ENCODE measurements around the gene EDRF1. TPM values are rescaled to one million over a fixed set of nuclear protein-coding genes. Genes with fewer than 3 reads are reported as not detected.

The EDRF1 gene
- total RNA-seq, 1 experiment from 2014 or later: 49.2 TPM

DNA sequence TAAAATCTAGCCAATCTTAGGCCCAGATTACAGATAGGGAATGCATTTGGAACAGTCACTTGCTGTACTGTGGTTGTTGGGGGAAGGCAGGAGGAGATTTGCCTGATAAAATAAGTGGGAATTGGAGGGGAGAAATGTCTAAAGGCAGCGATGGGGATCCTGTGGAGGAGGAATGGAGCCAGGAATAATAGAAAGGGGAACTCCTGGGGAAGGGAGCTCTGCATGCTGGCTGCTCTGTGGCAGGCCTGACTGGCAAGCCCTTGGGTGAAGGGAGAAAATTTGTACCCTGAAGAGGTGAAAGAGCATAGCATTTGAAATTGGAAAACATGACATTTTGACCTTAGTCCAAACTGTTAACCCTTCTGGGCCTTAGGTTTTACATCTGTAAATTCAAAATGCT is 42.5 kb downstream of the EDRF1 start:
- intact Hi-C loops (cut with micrococcal nuclease): no loop called here
- no peaks in the 10 kb centered on the region for H4K20me1 ChIP-seq (ENCODE audit: insufficient read depth)
- H3K36me3 ChIP-seq (ENCODE audit: control insufficient read depth in 1 of 2, insufficient read depth in 2 of 2, low read length in 2 of 2): peaks cover 53 to 71% of the 10 kb centered on the region in 2 experiments
- no peaks in the 10 kb centered on the region for H3K9me2 ChIP-seq (ENCODE audit: insufficient read depth)
- no peak overlapping the region for H2AFZ ChIP-seq (ENCODE audit: low read depth, low read length, poor library complexity, severe bottlenecking)
- BruUV-seq (replicated peaks): no TSS peak
- H3K27me3 ChIP-seq (ENCODE audit: insufficient read depth, low read length): no peaks in the 10 kb centered on the region
- ChIA-PET POLR2A (no interaction called here), RAD21 (ENCODE audit: low non-redundant PET in 1 of 2, low total read pairs in 2 of 2, uncharacterized antibody in 2 of 2, unreplicated experiment in 2 of 2) (no interaction called here), CTCF (no interaction called here)
- no peak overlapping the region for H3K4me3 ChIP-seq (replicated peaks in 1 of 2; ENCODE audit: low read depth in 1 of 2, low read length in 2 of 2)
- no peak overlapping the region for H3K27ac ChIP-seq (ENCODE audit: low read depth, low read length)
- H3K79me2 ChIP-seq (ENCODE audit: insufficient read depth, low read length): peaks cover 4% of the 10 kb centered on the region; the same call in 1 of the 2 replicates
- no peaks in the 10 kb centered on the region for H3K4me1 ChIP-seq (ENCODE audit: control insufficient read depth in 1 of 2, insufficient read depth in 2 of 2, low read length in 2 of 2)
- H3K4me2 ChIP-seq (ENCODE audit: low read length): no peak overlapping the region
- ATAC-seq: no peak
- TF ChIP-seq SIN3A (IDR thresholded peaks at IDR 0.05; ENCODE audit: low read depth) (no peak), ELF1 (IDR thresholded peaks at IDR 0.05; ENCODE audit: borderline replicate concordance, low read depth) (no peak), JUND (IDR thresholded peaks at IDR 0.05) (no peak), ZNF274 (IDR thresholded peaks at IDR 0.05; ENCODE audit: low read depth, low read length) (no peak), SRF (IDR thresholded peaks at IDR 0.05; ENCODE audit: low read depth) (no peak), SP1 (IDR thresholded peaks at IDR 0.05; ENCODE audit: low read depth) (no peak), FOSL1 (IDR thresholded peaks at IDR 0.05; ENCODE audit: low read depth) (no peak), EGR1 (IDR thresholded peaks at IDR 0.05; ENCODE audit: low read depth) (no peak), CBX3 (IDR thresholded peaks at IDR 0.05; ENCODE audit: low read depth) (no peak), ZFX (IDR thresholded peaks at IDR 0.05) (no peak), POLR2A (IDR thresholded peaks at IDR 0.05; ENCODE audit: borderline replicate concordance, extremely low read depth, insufficient read depth, insufficient read length) (no peak)
- TF ChIP-seq, protein P1, sequence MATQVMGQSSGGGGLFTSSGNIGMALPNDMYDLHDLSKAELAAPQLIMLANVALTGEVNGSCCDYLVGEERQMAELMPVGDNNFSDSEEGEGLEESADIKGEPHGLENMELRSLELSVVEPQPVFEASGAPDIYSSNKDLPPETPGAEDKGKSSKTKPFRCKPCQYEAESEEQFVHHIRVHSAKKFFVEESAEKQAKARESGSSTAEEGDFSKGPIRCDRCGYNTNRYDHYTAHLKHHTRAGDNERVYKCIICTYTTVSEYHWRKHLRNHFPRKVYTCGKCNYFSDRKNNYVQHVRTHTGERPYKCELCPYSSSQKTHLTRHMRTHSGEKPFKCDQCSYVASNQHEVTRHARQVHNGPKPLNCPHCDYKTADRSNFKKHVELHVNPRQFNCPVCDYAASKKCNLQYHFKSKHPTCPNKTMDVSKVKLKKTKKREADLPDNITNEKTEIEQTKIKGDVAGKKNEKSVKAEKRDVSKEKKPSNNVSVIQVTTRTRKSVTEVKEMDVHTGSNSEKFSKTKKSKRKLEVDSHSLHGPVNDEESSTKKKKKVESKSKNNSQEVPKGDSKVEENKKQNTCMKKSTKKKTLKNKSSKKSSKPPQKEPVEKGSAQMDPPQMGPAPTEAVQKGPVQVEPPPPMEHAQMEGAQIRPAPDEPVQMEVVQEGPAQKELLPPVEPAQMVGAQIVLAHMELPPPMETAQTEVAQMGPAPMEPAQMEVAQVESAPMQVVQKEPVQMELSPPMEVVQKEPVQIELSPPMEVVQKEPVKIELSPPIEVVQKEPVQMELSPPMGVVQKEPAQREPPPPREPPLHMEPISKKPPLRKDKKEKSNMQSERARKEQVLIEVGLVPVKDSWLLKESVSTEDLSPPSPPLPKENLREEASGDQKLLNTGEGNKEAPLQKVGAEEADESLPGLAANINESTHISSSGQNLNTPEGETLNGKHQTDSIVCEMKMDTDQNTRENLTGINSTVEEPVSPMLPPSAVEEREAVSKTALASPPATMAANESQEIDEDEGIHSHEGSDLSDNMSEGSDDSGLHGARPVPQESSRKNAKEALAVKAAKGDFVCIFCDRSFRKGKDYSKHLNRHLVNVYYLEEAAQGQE (IDR thresholded peaks at IDR 0.05; ENCODE audit: low read depth): no peak
- TF ChIP-seq, protein P2, sequence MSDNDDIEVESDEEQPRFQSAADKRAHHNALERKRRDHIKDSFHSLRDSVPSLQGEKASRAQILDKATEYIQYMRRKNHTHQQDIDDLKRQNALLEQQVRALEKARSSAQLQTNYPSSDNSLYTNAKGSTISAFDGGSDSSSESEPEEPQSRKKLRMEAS (IDR thresholded peaks at IDR 0.05): no peak
- TF ChIP-seq, protein P3, sequence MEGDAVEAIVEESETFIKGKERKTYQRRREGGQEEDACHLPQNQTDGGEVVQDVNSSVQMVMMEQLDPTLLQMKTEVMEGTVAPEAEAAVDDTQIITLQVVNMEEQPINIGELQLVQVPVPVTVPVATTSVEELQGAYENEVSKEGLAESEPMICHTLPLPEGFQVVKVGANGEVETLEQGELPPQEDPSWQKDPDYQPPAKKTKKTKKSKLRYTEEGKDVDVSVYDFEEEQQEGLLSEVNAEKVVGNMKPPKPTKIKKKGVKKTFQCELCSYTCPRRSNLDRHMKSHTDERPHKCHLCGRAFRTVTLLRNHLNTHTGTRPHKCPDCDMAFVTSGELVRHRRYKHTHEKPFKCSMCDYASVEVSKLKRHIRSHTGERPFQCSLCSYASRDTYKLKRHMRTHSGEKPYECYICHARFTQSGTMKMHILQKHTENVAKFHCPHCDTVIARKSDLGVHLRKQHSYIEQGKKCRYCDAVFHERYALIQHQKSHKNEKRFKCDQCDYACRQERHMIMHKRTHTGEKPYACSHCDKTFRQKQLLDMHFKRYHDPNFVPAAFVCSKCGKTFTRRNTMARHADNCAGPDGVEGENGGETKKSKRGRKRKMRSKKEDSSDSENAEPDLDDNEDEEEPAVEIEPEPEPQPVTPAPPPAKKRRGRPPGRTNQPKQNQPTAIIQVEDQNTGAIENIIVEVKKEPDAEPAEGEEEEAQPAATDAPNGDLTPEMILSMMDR (IDR thresholded peaks at IDR 0.05 in 2 of 3, conservative IDR thresholded peaks at IDR 0.05 in 1 of 3; ENCODE audit: borderline replicate concordance in 1 of 3, insufficient read depth in 1 of 3, low read depth in 2 of 3, low read length in 2 of 3): no peak
- TF ChIP-seq, protein P4, sequence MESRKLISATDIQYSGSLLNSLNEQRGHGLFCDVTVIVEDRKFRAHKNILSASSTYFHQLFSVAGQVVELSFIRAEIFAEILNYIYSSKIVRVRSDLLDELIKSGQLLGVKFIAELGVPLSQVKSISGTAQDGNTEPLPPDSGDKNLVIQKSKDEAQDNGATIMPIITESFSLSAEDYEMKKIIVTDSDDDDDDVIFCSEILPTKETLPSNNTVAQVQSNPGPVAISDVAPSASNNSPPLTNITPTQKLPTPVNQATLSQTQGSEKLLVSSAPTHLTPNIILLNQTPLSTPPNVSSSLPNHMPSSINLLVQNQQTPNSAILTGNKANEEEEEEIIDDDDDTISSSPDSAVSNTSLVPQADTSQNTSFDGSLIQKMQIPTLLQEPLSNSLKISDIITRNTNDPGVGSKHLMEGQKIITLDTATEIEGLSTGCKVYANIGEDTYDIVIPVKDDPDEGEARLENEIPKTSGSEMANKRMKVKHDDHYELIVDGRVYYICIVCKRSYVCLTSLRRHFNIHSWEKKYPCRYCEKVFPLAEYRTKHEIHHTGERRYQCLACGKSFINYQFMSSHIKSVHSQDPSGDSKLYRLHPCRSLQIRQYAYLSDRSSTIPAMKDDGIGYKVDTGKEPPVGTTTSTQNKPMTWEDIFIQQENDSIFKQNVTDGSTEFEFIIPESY (IDR thresholded peaks at IDR 0.05; ENCODE audit: extremely low read depth, insufficient replicate concordance, low read length): no peak
- no peak overlapping the region for H3K9ac ChIP-seq (ENCODE audit: low read length)
- H3K9me3 ChIP-seq (ENCODE audit: control insufficient read depth in 1 of 2, insufficient read depth in 1 of 2, low read depth in 1 of 2, low read length in 2 of 2): no peaks in the 10 kb centered on the region
- DNase-seq (ENCODE audit: low read depth, low spot score): no peak
